Endothelial cell of umbilical vein (primary cell): ENCODE data around the gene GSTA1.
"Not testable (repeated sequence)": the region's sequence is repeated elsewhere in the genome, so short reads cannot be mapped to it uniquely, and the experiment has no call there.

Experiments used
- EZH2 ChIP-seq: IDR thresholded peaks from 2 replicates; pipeline ENCODE4 v1.6.1; 2012; ENCODE audit warnings: borderline replicate concordance, low read depth, mild to moderate bottlenecking, moderate library complexity, low read length, inconsistent platforms; ENCODE audit not compliant: severe bottlenecking
- FOS ChIP-seq: IDR thresholded peaks from 2 replicates; pipeline ENCODE4 v1.6.1; 2011; ENCODE audit warnings: mild to moderate bottlenecking, low read length, moderate library complexity, borderline replicate concordance; ENCODE audit not compliant: insufficient read depth
- GATA2 ChIP-seq: IDR thresholded peaks from 2 replicates; pipeline ENCODE4 v1.7.0; 2011; ENCODE audit warnings: low read depth, mild to moderate bottlenecking, moderate library complexity, mixed read lengths, low read length; ENCODE audit not compliant: insufficient read length, insufficient read depth
- POLR2A ChIP-seq: IDR thresholded peaks from 2 replicates; pipeline ENCODE4 v1.6.1; 2012; ENCODE audit warnings: low read depth, mild to moderate bottlenecking, control low read depth, low read length
- TF ChIP-seq, protein P1 (sequence below), 2 donors: IDR thresholded peaks; 1 replicate in 1 of 2; 2 replicates in 1 of 2; pipeline ENCODE4 v1.5.1; 2011; ENCODE audit warnings: low read length in 2 of 2, mild to moderate bottlenecking in 2 of 2, moderate library complexity in 2 of 2, control low read depth in 1 of 2, inconsistent platforms in 1 of 2, low read depth in 1 of 2; ENCODE audit not compliant: insufficient read depth in 1 of 2; ENCODE audit errors: extremely low read depth in 1 of 2
- TF ChIP-seq, protein P2 (sequence below): IDR thresholded peaks from 2 replicates; pipeline ENCODE4 v1.6.1; 2011; ENCODE audit not compliant: insufficient read depth, insufficient read length

DNA sequence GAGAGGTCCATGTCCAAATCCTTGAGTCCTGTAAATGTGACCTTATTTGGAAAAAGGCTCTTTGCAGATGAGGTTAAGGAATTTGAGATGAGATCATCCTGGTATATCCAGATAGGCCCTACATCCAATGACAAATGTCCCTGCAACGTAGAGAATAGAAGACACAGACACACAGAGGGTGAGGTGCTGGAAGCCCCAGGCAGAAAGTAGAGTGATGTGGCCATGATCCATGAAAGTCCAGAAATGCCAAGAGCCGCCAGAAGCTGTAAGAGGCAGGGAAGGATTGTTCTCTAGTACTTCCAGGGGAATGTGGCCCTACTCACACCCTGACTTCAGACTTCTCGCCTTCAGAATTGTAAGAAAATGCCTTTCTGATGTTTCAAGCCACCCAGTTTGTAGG lies 56.3 kb downstream of the GSTA1 start:
- not testable (repeated sequence) for TF ChIP-seq EZH2, FOS, POLR2A, GATA2
- TF ChIP-seq, protein P1, sequence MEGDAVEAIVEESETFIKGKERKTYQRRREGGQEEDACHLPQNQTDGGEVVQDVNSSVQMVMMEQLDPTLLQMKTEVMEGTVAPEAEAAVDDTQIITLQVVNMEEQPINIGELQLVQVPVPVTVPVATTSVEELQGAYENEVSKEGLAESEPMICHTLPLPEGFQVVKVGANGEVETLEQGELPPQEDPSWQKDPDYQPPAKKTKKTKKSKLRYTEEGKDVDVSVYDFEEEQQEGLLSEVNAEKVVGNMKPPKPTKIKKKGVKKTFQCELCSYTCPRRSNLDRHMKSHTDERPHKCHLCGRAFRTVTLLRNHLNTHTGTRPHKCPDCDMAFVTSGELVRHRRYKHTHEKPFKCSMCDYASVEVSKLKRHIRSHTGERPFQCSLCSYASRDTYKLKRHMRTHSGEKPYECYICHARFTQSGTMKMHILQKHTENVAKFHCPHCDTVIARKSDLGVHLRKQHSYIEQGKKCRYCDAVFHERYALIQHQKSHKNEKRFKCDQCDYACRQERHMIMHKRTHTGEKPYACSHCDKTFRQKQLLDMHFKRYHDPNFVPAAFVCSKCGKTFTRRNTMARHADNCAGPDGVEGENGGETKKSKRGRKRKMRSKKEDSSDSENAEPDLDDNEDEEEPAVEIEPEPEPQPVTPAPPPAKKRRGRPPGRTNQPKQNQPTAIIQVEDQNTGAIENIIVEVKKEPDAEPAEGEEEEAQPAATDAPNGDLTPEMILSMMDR (IDR thresholded peaks at IDR 0.05; ENCODE audit: extremely low read depth in 1 of 2, insufficient read depth in 1 of 2, low read depth in 1 of 2, low read length in 2 of 2): not testable (repeated sequence)
- TF ChIP-seq, protein P2, sequence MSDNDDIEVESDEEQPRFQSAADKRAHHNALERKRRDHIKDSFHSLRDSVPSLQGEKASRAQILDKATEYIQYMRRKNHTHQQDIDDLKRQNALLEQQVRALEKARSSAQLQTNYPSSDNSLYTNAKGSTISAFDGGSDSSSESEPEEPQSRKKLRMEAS: not testable (repeated sequence)
